Gastrocnemius medialis (tissue), 4 donors: ENCODE data around the gene CCNL1. TPM values are rescaled to one million over a fixed set of nuclear protein-coding genes. Genes with fewer than 3 reads are reported as not detected.

Source experiments
- ATAC-seq, 2 donors: fragments of 150-250 bp; one replicate each; pipeline ENCODE4 v1.9.1; 2016
- DNase-seq, 2 donors: peaks; one replicate each; pipeline ENCODE4 v3.0.0-alpha.2; 2019
- H3K27ac ChIP-seq, 4 donors: fragments of 200-600 bp; sonication (generic); 1 replicate in 1 of 4; 2 replicates in 3 of 4; pipeline ENCODE4 v1.5.1; 2016 to 2018; ENCODE audit warnings: mild to moderate bottlenecking in 2 of 4, moderate library complexity in 1 of 4
- H3K27me3 ChIP-seq, 3 donors: fragments of 200-600 bp; sonication (generic) in 2 of 3; 1 replicate in 1 of 3; 2 replicates in 2 of 3; pipeline versions ENCODE4 v1.5.1 to v1.6.0; 2016 to 2019; ENCODE audit warnings: mild to moderate bottlenecking in 1 of 3, moderate library complexity in 1 of 3
- H3K36me3 ChIP-seq, 2 donors: fragments of 200-600 bp; sonication (generic) in 1 of 2; one replicate each; pipeline ENCODE4 v1.5.1; 2017 to 2018
- H3K4me1 ChIP-seq, 2 donors: fragments of 200-600 bp; sonication (generic) in 1 of 2; one replicate each; pipeline ENCODE4 v1.5.1; 2016 to 2017; ENCODE audit warnings: mild to moderate bottlenecking in 2 of 2
- H3K4me3 ChIP-seq, 4 donors: fragments of 200-600 bp; sonication (generic) in 3 of 4; 1 replicate in 1 of 4; 2 replicates in 3 of 4; pipeline ENCODE4 v1.5.1; 2016 to 2019; ENCODE audit warnings: mild to moderate bottlenecking in 2 of 4
- H3K9me3 ChIP-seq, 3 donors: fragments of 200-600 bp; sonication (generic) in 2 of 3; 1 replicate in 1 of 3; 2 replicates in 2 of 3; pipeline ENCODE4 v1.5.1; 2016 to 2019
- POLR2A ChIP-seq, 2 donors: fragments of 450-650 bp; IDR thresholded peaks; one replicate each; pipeline ENCODE4 v1.6.1; 2017; ENCODE audit warnings: antibody characterized with exemption in 2 of 2, mild to moderate bottlenecking in 2 of 2, moderate library complexity in 2 of 2
- in situ Hi-C, 4 donors: fragments of 200-750 bp; cut with MboI; loops; one replicate each; pipeline versions ENCODE4 v1.15.0 to v1.8.0; 2017; ENCODE audit warnings: low sequenced_read_pairs in 4 of 4
- intact Hi-C: fragments of 100-400 bp; cut with DNase I; formaldehyde crosslinking; loops from one replicate; pipeline ENCODE4 v1.15.1; 2023; ENCODE audit warnings: low total_unique reads
- total RNA-seq, 4 donors: library from RNA; depleted of rRNA; stranded (reverse); fragments of >200 nt; gene quantifications; one replicate each; pipeline versions ENCODE4 v1.1.0 to v1.2.3, GENCODE V29; 2016
- TF ChIP-seq, protein P1 (sequence below), 5 experiments: fragments of 450-650 bp in 3 of 5; fragments of 200-600 bp in 2 of 5; sonication (generic) in 2 of 5; IDR thresholded peaks in 4 of 5; conservative IDR thresholded peaks in 1 of 5; 1 replicate in 4 of 5; 2 replicates in 1 of 5; pipeline ENCODE4 v1.5.1; 2016 to 2019; ENCODE audit warnings: antibody characterized with exemption in 5 of 5, mild to moderate bottlenecking in 3 of 5, moderate library complexity in 3 of 5

Gene CCNL1
- total RNA-seq, 4 donors from 2014 or later: 34.3 to 110 (median 41.3) TPM

DNA sequence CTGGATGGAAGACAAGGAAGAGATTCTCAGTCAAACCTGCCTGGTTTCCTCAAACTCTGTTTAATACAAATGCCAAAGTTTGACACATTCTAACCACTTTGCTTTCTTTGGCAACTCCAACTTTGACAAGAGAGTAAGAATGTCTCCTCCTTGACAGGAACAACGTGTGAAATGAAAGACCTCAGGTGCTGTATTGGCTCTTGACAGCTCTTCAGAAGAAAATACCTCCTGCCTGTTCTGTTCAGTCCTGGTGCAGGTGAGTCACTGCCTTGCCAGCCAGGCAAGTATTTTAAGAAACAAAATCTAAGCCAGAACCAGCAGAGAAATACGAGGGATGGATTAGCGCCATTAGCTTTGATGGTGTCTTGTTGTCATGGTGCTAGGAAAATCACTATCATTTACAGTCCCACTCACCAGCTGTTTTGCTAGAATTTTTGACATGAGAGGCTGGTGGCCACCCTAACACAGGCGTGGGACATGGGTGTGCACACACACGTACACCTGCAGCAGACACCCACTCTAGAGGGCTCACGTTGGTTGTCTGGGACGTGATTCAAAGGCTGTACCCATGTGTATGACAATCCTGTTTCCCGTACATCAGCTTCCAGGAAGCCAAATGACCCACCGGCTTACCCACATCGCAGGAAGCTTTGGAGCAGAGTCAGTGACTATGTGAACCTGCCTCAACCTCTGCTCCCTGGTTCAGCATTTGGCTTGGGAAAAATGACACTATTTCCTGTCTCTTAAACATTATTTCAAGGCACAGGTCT, 60.4 kb downstream of the CCNL1 start:
- DNase-seq: peak in 1 of 2 donors; percentile 56
- H3K9me3 ChIP-seq: no peaks in the 10 kb centered on the region
- H3K27me3 ChIP-seq: no peaks in the 10 kb centered on the region
- intact Hi-C loops (no loop called here), in situ Hi-C loops (loop anchor here in 2 of 4 donors (25.0 kb wide), 2 partner anchors 412 to 937 kb away; no protein-coding TSS in a partner anchor)
- no peaks in the 10 kb centered on the region for H3K36me3 ChIP-seq
- H3K27ac ChIP-seq: peak overlapping the region in 3 of 4 donors; percentile 39 to 80 (median 73)
- peaks cover 5 to 30% of the 10 kb centered on the region in 2 donors for H3K4me1 ChIP-seq
- ATAC-seq: peak; percentile 85 to 89
- TF ChIP-seq POLR2A (IDR thresholded peaks at IDR 0.05): no peak
- TF ChIP-seq, protein P1, sequence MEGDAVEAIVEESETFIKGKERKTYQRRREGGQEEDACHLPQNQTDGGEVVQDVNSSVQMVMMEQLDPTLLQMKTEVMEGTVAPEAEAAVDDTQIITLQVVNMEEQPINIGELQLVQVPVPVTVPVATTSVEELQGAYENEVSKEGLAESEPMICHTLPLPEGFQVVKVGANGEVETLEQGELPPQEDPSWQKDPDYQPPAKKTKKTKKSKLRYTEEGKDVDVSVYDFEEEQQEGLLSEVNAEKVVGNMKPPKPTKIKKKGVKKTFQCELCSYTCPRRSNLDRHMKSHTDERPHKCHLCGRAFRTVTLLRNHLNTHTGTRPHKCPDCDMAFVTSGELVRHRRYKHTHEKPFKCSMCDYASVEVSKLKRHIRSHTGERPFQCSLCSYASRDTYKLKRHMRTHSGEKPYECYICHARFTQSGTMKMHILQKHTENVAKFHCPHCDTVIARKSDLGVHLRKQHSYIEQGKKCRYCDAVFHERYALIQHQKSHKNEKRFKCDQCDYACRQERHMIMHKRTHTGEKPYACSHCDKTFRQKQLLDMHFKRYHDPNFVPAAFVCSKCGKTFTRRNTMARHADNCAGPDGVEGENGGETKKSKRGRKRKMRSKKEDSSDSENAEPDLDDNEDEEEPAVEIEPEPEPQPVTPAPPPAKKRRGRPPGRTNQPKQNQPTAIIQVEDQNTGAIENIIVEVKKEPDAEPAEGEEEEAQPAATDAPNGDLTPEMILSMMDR (IDR thresholded peaks at IDR 0.05 in 4 of 5, conservative IDR thresholded peaks at IDR 0.05 in 1 of 5): no peak
- no peak overlapping the region for H3K4me3 ChIP-seq

DNA sequence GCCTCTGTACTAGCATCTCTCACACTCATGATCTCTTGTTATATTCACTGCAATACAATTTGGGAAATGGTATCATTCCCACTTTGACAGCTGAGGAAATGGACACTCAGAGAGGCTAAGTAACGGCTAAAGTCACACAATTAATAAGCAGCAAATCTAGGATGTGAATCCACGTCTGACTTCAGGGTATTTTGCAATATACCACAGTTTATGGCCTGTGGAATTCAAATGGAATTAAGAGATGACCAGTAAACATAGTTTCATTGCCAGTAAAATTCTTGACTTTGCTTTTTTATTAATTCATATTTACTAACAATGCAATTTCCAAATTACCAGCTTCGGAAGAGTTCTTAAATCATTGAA, 61.1 kb downstream of the CCNL1 start:
- H3K9me3 ChIP-seq: no peaks in the 10 kb centered on the region
- peak overlapping the region in 3 of 4 donors; percentile 39 to 80 (median 73) for H3K27ac ChIP-seq
- in situ Hi-C loops (loop anchor here in 2 of 4 donors (25.0 kb wide), 2 partner anchors 412 to 937 kb away; no protein-coding TSS in a partner anchor), intact Hi-C loops (no loop called here)
- no peaks in the 10 kb centered on the region for H3K36me3 ChIP-seq
- no peak overlapping the region for H3K4me3 ChIP-seq
- H3K4me1 ChIP-seq: peaks cover 5 to 27% of the 10 kb centered on the region in 2 donors
- no peak for ATAC-seq
- no peak for DNase-seq
- H3K27me3 ChIP-seq: no peaks in the 10 kb centered on the region
- TF ChIP-seq, protein P1 (IDR thresholded peaks at IDR 0.05 in 4 of 5, conservative IDR thresholded peaks at IDR 0.05 in 1 of 5): no peak
- TF ChIP-seq POLR2A (IDR thresholded peaks at IDR 0.05): no peak

DNA sequence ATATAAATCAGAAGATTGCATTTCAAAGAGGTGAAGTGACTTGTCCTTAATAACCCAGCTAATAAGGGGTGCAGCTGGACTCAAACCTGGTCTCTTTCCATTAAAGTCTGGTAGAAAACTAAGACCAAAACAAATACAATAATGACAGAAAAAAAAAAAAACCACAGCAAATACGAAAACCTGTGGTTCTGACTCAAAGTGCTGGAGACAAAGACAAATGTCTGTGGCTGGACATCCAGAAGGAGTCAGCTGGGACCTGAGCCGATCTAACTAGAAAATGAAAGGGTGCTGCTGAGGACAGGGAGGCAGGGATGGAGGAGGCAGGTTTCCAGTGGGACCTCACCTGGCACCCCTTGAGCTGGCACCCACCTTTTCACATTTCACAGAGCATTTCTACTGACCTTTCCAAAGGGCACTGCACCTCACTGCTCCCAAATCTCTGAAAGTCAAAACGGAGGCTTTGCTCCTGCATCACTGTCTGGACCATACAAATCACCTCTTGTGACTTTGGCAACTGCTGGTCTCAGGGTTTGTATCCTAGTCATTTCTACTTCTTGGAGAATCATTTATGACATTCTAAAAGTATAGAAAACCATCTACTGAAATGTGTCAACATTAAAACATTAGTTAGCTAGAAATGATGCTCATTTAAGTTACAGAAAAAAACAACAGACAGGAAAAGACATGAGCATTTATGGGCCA, 61.7 kb downstream of the CCNL1 start:
- in situ Hi-C loops: loop anchor here in 2 of 4 donors (25.0 kb wide), 2 partner anchors 411 to 936 kb away; no protein-coding TSS in a partner anchor

More for the DNA sequence above, 61.7 kb downstream of the CCNL1 start:
- no peak for TF ChIP-seq POLR2A (IDR thresholded peaks at IDR 0.05)
- TF ChIP-seq, protein P1 (IDR thresholded peaks at IDR 0.05 in 4 of 5, conservative IDR thresholded peaks at IDR 0.05 in 1 of 5): no peak
- DNase-seq: no peak
- Histone ChIP-seq H3K27ac (peak overlapping the region in 3 of 4 donors; percentile 39 to 80 (median 73)), H3K27me3 (no peaks in the 10 kb centered on the region), H3K36me3 (no peaks in the 10 kb centered on the region), H3K9me3 (no peaks in the 10 kb centered on the region), H3K4me1 (peaks cover 5 to 27% of the 10 kb centered on the region in 2 donors), H3K4me3 (no peak overlapping the region)
- ATAC-seq: no peak
- intact Hi-C loops: no loop called here
